Gastroesophageal sphincter (tissue), 3 donors: ENCODE data around the gene CFAP68.

ENCODE experiments used
- EP300 ChIP-seq: sonication (generic); formaldehyde crosslinking; IDR thresholded peaks from one replicate; pipeline ENCODE4 v1.6.1; 2017; ENCODE audit warnings: antibody characterized with exemption, mild to moderate bottlenecking
- POLR2A ChIP-seq, 2 donors: fragments of 450-650 bp; IDR thresholded peaks; one replicate each; pipeline ENCODE4 v1.6.1; 2017; ENCODE audit warnings: antibody characterized with exemption in 2 of 2, mild to moderate bottlenecking in 2 of 2, moderate library complexity in 1 of 2
- POLR2AphosphoS5 ChIP-seq: sonication (generic); formaldehyde crosslinking; IDR thresholded peaks from one replicate; pipeline ENCODE4 v1.6.1; 2017; ENCODE audit warnings: antibody characterized with exemption
- TF ChIP-seq, protein P1 (sequence below), 4 experiments: fragments of 200-600 bp in 2 of 4; fragments of 450-650 bp in 2 of 4; sonication (generic) in 1 of 4; IDR thresholded peaks; one replicate each; pipeline ENCODE4 v1.5.1; 2017 to 2019; ENCODE audit warnings: antibody characterized with exemption in 4 of 4, mild to moderate bottlenecking in 2 of 4, moderate library complexity in 2 of 4

DNA sequence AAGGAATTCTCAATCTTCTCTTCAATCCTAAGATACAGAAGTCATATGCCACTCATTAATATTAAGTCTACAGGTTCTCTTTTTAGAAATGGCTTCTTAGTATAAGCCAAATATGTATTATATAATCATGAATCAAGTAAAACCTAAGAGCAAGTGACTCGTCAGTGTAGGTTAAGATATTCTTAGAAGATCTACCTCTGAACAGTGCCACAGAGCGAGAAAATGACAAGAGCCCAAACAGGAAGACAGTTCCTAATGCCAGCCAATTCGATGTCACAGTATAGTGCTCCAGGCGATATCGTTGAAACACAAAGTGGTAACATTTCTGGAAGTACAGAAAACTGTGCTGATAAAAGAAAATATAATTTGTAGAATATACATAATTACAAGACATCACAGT, 41.3 kb upstream of the CFAP68 start:
- TF ChIP-seq, protein P1, sequence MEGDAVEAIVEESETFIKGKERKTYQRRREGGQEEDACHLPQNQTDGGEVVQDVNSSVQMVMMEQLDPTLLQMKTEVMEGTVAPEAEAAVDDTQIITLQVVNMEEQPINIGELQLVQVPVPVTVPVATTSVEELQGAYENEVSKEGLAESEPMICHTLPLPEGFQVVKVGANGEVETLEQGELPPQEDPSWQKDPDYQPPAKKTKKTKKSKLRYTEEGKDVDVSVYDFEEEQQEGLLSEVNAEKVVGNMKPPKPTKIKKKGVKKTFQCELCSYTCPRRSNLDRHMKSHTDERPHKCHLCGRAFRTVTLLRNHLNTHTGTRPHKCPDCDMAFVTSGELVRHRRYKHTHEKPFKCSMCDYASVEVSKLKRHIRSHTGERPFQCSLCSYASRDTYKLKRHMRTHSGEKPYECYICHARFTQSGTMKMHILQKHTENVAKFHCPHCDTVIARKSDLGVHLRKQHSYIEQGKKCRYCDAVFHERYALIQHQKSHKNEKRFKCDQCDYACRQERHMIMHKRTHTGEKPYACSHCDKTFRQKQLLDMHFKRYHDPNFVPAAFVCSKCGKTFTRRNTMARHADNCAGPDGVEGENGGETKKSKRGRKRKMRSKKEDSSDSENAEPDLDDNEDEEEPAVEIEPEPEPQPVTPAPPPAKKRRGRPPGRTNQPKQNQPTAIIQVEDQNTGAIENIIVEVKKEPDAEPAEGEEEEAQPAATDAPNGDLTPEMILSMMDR (IDR thresholded peaks at IDR 0.05), result no peak
- TF ChIP-seq POLR2A (IDR thresholded peaks at IDR 0.05) (no peak), POLR2AphosphoS5 (no peak), EP300 (no peak)
